Loucy (cell line): ENCODE measurements around the gene TRMU.
"Not testable (repeated sequence)": the region's sequence is repeated elsewhere in the genome, so short reads cannot be mapped to it uniquely, and the experiment has no call there.

Experiments used
- H2AFZ ChIP-seq: fragments of 200-600 bp; sonication (generic); 2 replicates; pipeline ENCODE4 v1.6.0; 2016; ENCODE audit warnings: antibody characterized with exemption, mild to moderate bottlenecking, low read length, moderate library complexity
- H3F3A ChIP-seq: fragments of 200-600 bp; 2 replicates; pipeline ENCODE4 v1.6.0; 2016; ENCODE audit warnings: antibody characterized with exemption, low read depth, mild to moderate bottlenecking
- H3K27me3 ChIP-seq: fragments of 200-600 bp; sonication (generic); 2 replicates; pipeline ENCODE4 v1.6.1; 2014; ENCODE audit warnings: low read length, mild to moderate bottlenecking; ENCODE audit not compliant: insufficient read depth, poor library complexity, severe bottlenecking
- H3K36me3 ChIP-seq: fragments of 200-600 bp; sonication (generic); 2 replicates; pipeline ENCODE4 v1.6.1; 2016; ENCODE audit warnings: low read length; ENCODE audit not compliant: insufficient read depth
- H3K4me1 ChIP-seq: fragments of 200-600 bp; sonication (generic); 2 replicates; pipeline ENCODE4 v1.5.1; 2014; ENCODE audit warnings: low read length, mild to moderate bottlenecking; ENCODE audit not compliant: insufficient read depth, poor library complexity, severe bottlenecking
- H3K4me2 ChIP-seq: fragments of 200-600 bp; sonication (generic); 2 replicates; pipeline ENCODE4 v1.6.0; 2014; ENCODE audit warnings: antibody characterized with exemption, low read length, low read depth, mild to moderate bottlenecking; ENCODE audit not compliant: poor library complexity, severe bottlenecking
- H3K4me3 ChIP-seq: fragments of 200-600 bp; sonication (generic); 2 replicates; pipeline ENCODE4 v1.5.1; 2014; ENCODE audit warnings: low read length, mild to moderate bottlenecking, mixed read lengths; ENCODE audit not compliant: poor library complexity, severe bottlenecking
- H3K79me2 ChIP-seq: fragments of 200-600 bp; sonication (generic); 2 replicates; pipeline ENCODE4 v1.6.1; 2014; ENCODE audit warnings: low read length; ENCODE audit not compliant: insufficient read depth
- H3K9ac ChIP-seq: fragments of 200-600 bp; sonication (generic); 2 replicates; pipeline ENCODE4 v1.6.0; 2014; ENCODE audit warnings: mild to moderate bottlenecking, low read depth, low read length, moderate library complexity; ENCODE audit not compliant: poor library complexity, severe bottlenecking
- H3K9me2 ChIP-seq: fragments of 200-600 bp; sonication (generic); replicated peaks from 2 replicates; pipeline ENCODE4 v1.6.1; 2016; ENCODE audit warnings: low read depth, low read length, mixed read lengths
- H3K9me3 ChIP-seq: fragments of 200-600 bp; sonication (generic); 2 replicates; pipeline ENCODE4 v1.6.1; 2014; ENCODE audit warnings: mild to moderate bottlenecking, antibody characterized with exemption, low read length, low read depth; ENCODE audit not compliant: insufficient read depth
- H4K20me1 ChIP-seq: fragments of 200-600 bp; sonication (generic); 2 replicates; pipeline ENCODE4 v1.6.0; 2014; ENCODE audit warnings: antibody characterized with exemption, low read length, mild to moderate bottlenecking; ENCODE audit not compliant: insufficient read depth, poor library complexity, severe bottlenecking
- CTCF ChIP-seq: fragments of 200-600 bp; sonication (generic); conservative IDR thresholded peaks from 2 replicates; pipeline ENCODE4 v1.5.1; 2014; ENCODE audit warnings: mild to moderate bottlenecking, antibody characterized with exemption, low read length
- EZH2phosphoT487 ChIP-seq: fragments of 200-600 bp; IDR thresholded peaks from 2 replicates; pipeline ENCODE4 v1.6.1; 2018; ENCODE audit warnings: antibody characterized with exemption, mild to moderate bottlenecking, moderate library complexity, borderline replicate concordance

Gene TRMU

GRCh38 chr22:46394622-46395021 lies 59.1 kb downstream of the TRMU start:
- Histone ChIP-seq H3K9me3 (no peaks in the 10 kb centered on the region), H3F3A (no peaks in the 10 kb centered on the region), H3K4me1 (no peaks in the 10 kb centered on the region), H2AFZ (no peak overlapping the region), H3K36me3 (no peaks in the 10 kb centered on the region), H3K9me2 (no peaks in the 10 kb centered on the region), H3K27me3 (no peaks in the 10 kb centered on the region), H3K4me3 (no peak overlapping the region), H3K9ac (no peak overlapping the region), H4K20me1 (no peaks in the 10 kb centered on the region), H3K79me2 (no peaks in the 10 kb centered on the region), H3K4me2 (no peak overlapping the region)
- TF ChIP-seq EZH2phosphoT487 (no peak), CTCF (no peak)

GRCh38 chr22:46395145-46395544 lies 59.6 kb downstream of the TRMU start:
- H3K79me2 ChIP-seq = no peaks in the 10 kb centered on the region
- no peak overlapping the region for H3K4me3 ChIP-seq
- no peak overlapping the region for H2AFZ ChIP-seq
- no peak overlapping the region for H3K4me2 ChIP-seq
- no peaks in the 10 kb centered on the region for H3K27me3 ChIP-seq
- no peaks in the 10 kb centered on the region for H3K36me3 ChIP-seq
- no peak overlapping the region for H3K9ac ChIP-seq
- no peaks in the 10 kb centered on the region for H3K9me2 ChIP-seq
- H3K9me3 ChIP-seq = no peaks in the 10 kb centered on the region
- no peaks in the 10 kb centered on the region for H3F3A ChIP-seq
- H4K20me1 ChIP-seq = no peaks in the 10 kb centered on the region
- H3K4me1 ChIP-seq = no peaks in the 10 kb centered on the region
- no peak for TF ChIP-seq EZH2phosphoT487

GRCh38 chr22:46397049-46397448 lies 61.5 kb downstream of the TRMU start:
- H2AFZ ChIP-seq, H3F3A ChIP-seq, H3K36me3 ChIP-seq, H3K27me3 ChIP-seq, H3K4me3 ChIP-seq, H3K9me2 ChIP-seq, H4K20me1 ChIP-seq, H3K4me1 ChIP-seq, H3K9me3 ChIP-seq, H3K79me2 ChIP-seq, H3K9ac ChIP-seq, H3K4me2 ChIP-seq: not testable (repeated sequence)

GRCh38 chr22:46397514-46397913 lies 62.0 kb downstream of the TRMU start:
- TF ChIP-seq CTCF = no peak
- no peak for TF ChIP-seq EZH2phosphoT487
- H3K4me3 ChIP-seq = no peak overlapping the region
- H3K27me3 ChIP-seq = no peaks in the 10 kb centered on the region
- no peaks in the 10 kb centered on the region for H3K36me3 ChIP-seq
- no peak overlapping the region for H3K9ac ChIP-seq
- no peaks in the 10 kb centered on the region for H3F3A ChIP-seq
- no peaks in the 10 kb centered on the region for H3K9me3 ChIP-seq
- H2AFZ ChIP-seq = no peak overlapping the region
- no peaks in the 10 kb centered on the region for H4K20me1 ChIP-seq
- H3K9me2 ChIP-seq = no peaks in the 10 kb centered on the region
- no peaks in the 10 kb centered on the region for H3K4me1 ChIP-seq
- no peak overlapping the region for H3K4me2 ChIP-seq
- no peaks in the 10 kb centered on the region for H3K79me2 ChIP-seq
